RPMI7951 (cell line): ENCODE data around the gene ABHD16A. TPM values are rescaled to one million over a fixed set of nuclear protein-coding genes. Genes with fewer than 3 reads are reported as not detected.

Source experiments
- DNase-seq: peaks from one replicate; pipeline ENCODE4 v3.0.0-alpha.2; 2012; ENCODE audit warnings: low read depth
- total RNA-seq: library from RNA; depleted of rRNA; stranded (reverse); fragments of >200 nt; shearing (Covaris generic); gene quantifications from 2 replicates; pipeline ENCODE4 v1.2.3, GENCODE V29; 2014

The ABHD16A gene
- total RNA-seq, 1 experiment from 2014 or later = 36.9 TPM

DNA sequence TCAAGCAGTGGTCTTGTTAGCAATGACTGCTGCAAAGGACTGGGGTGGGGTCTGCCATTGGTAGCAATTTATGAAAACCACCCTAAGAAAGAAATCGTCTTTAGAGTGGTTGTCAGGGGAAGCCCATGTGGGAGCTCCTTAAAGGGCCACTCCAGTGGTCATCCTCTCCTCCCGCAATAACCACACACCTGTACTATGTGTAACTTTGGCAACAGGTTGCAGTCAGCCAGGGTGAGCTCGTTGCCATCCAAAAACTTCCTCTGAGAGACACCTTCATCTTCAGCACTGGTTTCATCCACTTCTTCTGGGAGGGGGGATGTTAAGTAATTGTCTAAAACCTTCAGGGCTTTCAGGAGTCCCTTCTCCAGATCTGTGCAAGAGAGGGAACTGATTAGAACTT lies 28.9 kb upstream of the ABHD16A start:
- no peak for DNase-seq

DNA sequence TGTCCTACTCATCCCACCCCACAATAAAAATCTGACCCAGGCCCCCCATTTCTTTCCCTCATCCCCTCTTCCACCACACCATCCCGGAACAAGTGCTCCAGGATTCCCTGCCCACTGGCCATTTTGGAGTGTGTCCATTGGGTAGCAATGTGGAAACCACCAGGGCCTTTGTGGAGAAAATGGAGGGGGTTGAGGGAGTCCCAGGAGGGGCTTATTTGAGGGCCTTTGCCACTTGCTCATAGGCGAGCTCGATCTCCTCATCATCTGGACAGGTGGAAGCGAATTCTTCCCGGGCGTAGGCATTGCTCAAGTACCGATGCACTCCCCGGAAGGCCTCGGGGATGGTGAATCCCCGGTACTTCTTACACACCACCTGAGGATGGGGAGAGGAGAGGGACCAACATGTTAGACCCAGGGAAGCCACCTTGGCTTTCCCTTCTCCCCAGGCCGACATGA lies 27.5 kb upstream of the ABHD16A start:
- DNase-seq = no peak

- peak; percentile 88 for DNase-seq
Observed at GRCh38 chr6:31729979-31730630, 27.0 kb upstream of the ABHD16A start.

GRCh38 chr6:31729515-31729978 lies 26.4 kb upstream of the ABHD16A start:
- peak; percentile 87 for DNase-seq

DNA sequence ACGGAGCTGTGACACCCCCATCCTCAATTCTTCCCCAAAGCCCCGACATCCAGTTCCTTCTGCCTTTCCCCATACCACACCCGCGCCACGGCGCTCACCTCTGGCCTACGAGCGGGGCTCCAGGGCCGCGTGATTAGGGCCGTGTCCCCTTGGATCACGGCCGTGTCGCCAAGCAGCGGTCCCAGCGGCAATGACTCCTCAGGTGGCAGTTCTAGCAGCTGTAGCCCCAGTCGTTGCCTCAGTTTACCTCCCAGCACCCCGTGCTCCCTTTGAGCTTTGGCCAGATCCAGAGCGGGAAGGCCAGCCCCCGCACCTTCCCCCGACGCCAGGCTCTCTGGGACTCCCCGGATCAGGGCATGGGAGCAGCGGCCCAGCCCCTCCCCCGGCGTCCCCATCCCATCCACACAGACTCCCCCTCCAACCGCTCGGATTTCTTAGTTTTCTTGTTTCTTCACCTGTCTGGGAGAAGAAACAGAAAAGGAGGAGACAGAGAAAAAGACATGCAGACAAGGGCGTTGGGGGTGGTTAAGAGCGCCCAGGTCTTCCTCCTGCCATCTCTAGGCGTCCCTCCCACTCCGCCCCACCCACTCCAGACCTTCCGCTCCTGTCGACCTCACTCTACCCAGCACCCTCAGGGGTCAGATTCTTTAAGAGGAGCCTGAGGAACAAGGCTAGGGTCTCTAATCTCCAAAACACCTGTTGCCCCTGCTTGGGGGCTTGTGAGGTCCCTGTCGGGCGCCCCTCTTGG lies 25.8 kb upstream of the ABHD16A start, which contains the start of gene DDAH2:
Gene DDAH2 (minus strand): TSS at position 533 of the 748 bp plus-strand sequence. CDS start 138 bp downstream, at position 395.
- no peak for DNase-seq

DNA sequence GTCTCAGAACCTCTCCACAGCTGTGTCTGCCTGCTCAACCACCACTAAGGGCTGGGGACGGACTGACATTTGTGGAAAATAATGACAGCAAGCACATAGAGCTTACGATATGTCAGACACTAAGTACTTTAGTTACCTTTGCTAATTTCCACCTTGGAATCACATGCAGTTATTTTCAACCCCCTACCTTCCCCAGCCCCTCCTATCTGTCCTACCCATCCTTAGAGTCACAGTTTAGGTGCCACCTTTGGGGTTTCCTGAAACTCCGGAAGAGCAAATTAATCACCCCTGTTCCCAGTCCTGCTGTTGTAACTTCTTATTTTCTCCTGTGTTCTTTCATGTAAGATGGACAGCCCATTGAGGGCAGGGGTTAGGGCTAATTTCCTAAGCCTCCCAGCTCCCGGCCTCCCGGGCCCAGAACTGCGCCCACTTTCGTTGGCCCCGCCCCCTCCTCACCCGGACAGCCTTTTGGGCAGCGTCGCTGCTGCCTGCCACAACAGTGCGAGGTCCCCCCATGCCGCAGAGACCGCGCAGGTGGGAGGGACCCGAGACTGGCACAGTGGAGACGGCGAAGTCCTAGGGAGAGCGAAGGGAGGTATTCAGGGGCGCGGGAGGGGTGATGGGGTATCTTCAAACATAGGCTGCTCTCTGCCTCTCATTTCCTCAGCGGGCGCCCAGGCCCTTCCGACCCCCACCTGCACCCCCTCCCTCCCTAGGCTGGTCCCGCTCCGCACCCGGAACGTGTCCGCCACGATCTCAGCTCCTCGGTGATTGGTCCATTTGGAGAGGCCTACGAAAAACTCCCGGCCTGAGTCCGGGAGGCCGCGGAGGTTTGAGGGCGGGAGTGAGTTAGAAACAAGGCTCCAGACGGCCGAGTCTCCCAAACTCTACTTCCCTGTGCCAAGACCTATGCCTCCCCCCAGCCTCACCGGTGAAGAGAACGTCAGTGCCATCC lies 24.9 kb upstream of the ABHD16A start:
- no peak for DNase-seq

GRCh38 chr6:31727034-31727716 lies 24.1 kb upstream of the ABHD16A start:
- no peak for DNase-seq

DNA sequence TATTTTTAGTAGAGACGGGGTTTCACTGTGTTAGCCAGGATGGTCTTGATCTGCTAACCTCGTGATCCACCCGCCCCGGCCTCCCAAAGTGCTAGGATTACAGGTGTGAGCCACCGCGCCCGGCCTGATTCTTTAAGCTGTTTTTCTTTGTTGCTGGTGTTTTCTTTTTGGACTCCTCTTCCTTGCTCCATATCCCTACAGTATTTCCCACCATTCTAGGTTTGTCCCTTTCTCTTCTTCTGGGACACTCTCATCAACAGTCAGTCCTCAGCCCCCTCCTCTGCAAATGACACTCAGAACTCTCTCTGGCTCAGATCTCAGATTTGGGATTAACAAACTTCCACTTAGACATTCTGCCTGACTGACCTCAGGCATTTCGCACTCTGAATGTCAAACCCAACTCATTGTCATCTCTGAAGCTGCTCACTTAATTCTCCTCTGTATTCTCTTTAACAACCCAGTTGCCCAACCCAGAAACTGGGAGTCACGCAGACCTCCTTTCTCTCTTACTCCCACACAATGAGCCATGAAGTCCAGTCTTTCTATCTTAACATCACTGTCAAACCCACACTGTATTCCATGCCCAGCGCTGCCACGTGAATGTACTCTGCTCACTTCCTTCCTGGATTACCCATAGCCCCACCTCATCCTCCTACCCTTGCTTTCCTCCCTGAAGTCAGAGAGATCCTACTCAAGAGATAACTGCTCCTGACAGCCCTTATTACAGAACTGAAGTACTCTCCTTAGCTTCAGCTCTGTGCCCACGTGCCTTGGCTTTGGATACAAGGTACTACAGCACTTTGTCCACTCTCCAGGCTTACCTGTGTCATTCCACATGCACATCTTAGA lies 22.6 kb upstream of the ABHD16A start:
- DNase-seq = no peak

DNA sequence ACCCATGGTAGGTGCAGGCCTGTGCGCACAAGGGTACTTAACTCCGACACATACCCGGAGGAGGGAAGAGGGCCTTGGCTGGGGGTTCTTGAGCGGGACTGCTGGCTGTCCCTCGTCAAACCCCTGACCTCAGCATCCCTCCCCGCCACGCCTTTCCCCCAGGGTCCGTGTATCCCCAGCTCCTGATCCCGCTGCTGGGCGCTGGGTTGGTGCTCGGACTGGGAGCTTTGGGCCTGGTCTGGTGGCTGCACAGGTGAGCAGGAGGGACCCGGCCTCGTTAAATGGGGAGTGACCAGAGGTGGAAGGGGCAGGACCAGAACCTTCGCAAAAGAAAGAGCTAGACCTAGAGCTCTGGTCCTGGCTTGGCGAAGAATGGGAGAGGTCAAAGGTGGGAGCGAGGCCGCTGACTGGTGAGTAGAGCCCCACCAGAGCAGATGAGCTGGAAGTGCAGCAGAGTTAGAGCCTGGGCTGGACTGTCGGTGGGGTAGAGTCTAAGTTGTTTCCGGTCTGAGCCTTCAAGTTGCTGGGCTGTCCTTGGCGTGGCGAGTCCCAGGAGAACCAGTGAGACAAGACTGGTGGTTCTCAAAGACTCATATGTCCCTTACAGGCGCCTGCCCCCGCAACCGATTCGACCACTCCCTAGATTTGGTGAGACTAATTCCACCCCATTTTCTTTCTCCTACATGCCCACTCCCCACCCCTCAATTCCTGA lies 21.0 kb upstream of the ABHD16A start:
- no peak for DNase-seq

- no peak for DNase-seq
Observed at GRCh38 chr6:31723245-31723979, 20.3 kb upstream of the ABHD16A start, which contains the start of gene MPIG6B. MPIG6B (plus strand) TSS chr6:31723373; CDS start chr6:31723384, 11 bp downstream.

DNA sequence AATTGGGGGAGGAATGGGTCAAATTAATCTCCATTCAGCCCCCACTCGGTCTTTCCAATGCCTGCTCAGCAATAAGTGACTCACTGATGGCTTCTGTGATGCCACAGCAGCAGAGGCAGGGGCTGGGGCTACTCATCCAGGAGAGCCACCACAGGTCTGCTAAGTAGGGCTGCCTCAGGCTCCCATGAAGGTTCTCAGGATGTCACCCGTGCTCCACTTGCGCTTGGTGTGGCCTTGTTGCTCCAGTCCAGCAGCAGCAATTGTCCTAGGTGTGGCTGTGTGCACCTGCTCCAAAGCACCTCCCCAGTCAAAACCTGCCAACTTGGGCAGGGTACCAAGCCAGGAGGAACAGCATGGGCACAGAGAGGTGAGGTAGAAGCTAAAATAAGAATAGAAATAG lies 19.0 kb upstream of the ABHD16A start:
- DNase-seq = no peak

DNA sequence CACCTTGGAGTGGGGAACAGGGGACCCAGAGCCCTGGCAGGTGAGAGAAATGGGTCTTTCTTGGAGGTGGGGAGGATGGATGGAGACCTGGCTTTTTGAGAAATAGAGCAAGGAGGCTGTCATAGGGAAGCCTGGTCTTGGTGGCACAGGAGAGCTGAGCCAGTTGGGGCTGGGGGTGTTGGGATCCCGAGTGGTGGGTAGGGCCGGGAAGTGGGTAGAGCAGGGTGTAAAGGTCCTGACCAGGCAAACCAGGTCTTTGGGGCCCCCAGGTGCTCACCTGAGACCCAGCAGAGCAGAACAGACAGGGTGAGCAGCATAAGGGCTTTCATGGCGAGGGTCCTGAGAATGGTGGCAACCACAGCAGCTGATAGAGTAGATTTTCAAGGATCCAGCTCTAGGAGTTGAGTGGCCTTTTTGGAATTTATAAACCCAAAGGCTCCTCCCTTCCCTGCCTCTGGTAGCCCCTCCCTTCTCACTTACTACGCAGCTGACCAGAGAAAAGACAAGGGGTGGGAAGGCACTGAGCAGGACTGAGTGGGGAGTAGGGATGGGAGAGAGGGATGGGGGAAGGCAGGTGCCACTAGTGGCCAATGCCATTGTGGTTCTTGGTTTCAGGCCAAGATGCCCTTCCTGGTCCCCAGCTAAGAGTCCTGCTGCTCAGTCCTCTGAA lies 18.4 kb upstream of the ABHD16A start, which contains the start of gene LY6G6C:
Gene LY6G6C (minus strand): TSS at position 396 of the 670 bp plus-strand sequence. CDS start 67 bp downstream, at position 329.
- DNase-seq = no peak

GRCh38 chr6:31720196-31720770 lies 17.2 kb upstream of the ABHD16A start:
- no peak for DNase-seq

DNA sequence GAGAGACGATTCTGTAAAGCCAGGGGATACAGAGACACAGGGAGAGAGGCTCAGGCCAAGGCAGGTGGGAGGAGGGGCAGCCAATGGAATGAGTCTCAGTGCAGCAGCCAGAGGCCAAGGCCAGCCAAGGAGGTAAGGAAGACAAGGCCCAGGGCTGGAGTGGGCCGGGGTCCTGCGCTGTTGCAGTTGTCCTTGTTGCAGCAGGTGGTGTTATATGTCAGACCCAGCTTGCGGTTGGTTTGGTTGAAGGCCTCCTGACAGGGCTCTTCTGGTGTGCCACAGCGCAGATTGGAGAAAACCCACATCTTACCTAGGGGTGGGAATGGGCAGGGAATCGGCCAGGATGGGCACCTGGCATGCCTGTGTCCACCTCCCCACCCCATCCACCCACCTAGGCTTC lies 15.9 kb upstream of the ABHD16A start:
- no peak for DNase-seq

DNA sequence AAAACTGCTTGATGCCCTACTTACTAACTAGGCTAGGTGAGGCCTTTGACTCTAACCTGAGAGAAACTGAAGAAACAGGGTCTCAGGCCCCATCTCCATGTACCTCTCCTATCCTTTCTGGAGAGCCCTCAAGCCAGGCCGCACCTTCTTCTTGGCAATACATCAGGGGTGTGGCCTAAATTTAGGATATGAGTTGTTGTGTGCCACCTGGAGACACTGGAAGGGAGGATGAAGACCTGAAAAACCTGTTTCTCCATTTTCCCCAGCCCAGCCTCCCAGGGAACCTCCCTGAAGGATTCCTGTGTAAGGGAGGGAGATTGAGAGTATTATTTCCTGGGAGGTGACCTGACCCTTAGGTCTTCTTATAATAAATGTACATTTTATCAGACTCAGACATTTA lies 15.1 kb upstream of the ABHD16A start:
- DNase-seq = no peak

DNA sequence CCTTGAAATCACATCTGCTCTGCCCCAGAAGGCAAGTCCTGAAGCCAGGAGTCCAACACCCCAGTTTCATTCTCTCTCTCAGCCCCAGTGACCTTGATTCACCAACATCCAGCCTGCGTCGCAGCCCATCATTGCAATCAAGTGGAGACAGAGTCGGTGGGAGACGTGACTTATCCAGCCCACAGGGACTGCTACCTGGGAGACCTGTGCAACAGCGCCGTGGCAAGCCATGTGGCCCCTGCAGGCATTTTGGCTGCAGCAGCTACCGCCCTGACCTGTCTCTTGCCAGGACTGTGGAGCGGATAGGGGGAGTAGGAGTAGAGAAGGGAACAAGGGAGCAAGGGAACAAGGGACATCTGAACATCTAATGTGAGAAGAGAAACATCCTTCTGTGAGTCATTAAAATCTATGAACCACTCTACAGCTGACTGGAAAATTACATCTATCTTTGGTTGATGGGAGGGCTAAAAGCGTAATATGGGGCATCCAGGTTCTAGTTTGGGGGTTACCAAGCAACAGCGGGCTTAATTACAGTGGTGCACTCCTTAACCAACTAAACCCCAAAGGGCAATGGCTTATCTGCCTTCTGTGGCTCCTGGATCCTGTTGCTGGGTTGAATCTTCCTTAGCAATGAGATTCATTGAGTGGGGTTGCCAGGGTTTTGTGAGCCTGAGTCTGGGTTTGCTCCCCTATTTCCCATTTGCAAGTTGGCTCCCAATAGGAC lies 14.5 kb upstream of the ABHD16A start:
- DNase-seq = no peak
